Neuronal stem cell (in vitro differentiated cells): ENCODE results near the gene FIZ1.

ENCODE experiments used
- DNase-seq: peaks from one replicate; pipeline ENCODE4 v3.0.0-alpha.2; 2013; ENCODE audit warnings: low spot score
- H2AFZ ChIP-seq: one replicate; pipeline ENCODE4 v1.6.1; 2013; ENCODE audit warnings: mild to moderate bottlenecking, low read length, inconsistent platforms
- H2AK5ac ChIP-seq: 2 replicates; pipeline ENCODE4 v1.6.1; 2013; ENCODE audit warnings: low read depth, mild to moderate bottlenecking, inconsistent platforms, low read length, moderate library complexity, mixed read lengths
- H2BK120ac ChIP-seq: 2 replicates; pipeline ENCODE4 v1.6.1; 2013; ENCODE audit warnings: low read depth, mild to moderate bottlenecking, inconsistent platforms, low read length, moderate library complexity, mixed read lengths
- H2BK12ac ChIP-seq: one replicate; pipeline ENCODE4 v1.6.1; 2013; ENCODE audit warnings: low read length, inconsistent platforms
- H2BK15ac ChIP-seq: 2 replicates; pipeline ENCODE4 v1.6.1; 2013; ENCODE audit warnings: mild to moderate bottlenecking, low read length, inconsistent platforms, mixed read lengths
- H2BK5ac ChIP-seq: one replicate; pipeline ENCODE4 v1.6.1; 2013; ENCODE audit warnings: inconsistent platforms, mild to moderate bottlenecking, low read length, moderate library complexity
- H3K14ac ChIP-seq: one replicate; pipeline ENCODE4 v1.6.1; 2013; ENCODE audit warnings: low read length, inconsistent platforms
- H3K18ac ChIP-seq: 2 replicates; pipeline ENCODE4 v1.6.1; 2013; ENCODE audit warnings: low read length, inconsistent platforms
- H3K23ac ChIP-seq: 2 replicates; pipeline ENCODE4 v1.6.1; 2013; ENCODE audit warnings: low read depth, mild to moderate bottlenecking, mixed read lengths, low read length, inconsistent platforms; ENCODE audit not compliant: poor library complexity
- H3K27ac ChIP-seq: replicated peaks from 3 replicates; pipeline ENCODE4 v1.5.1; 2013; ENCODE audit warnings: low read length, inconsistent platforms
- H3K27me3 ChIP-seq, 3 experiments: 2 replicates each; pipeline ENCODE4 v1.6.1; 2013; ENCODE audit warnings: low read length in 3 of 3, mild to moderate bottlenecking in 2 of 3, inconsistent platforms in 1 of 3, low read depth in 1 of 3, mixed read lengths in 1 of 3, moderate library complexity in 1 of 3; ENCODE audit not compliant: control insufficient read depth in 3 of 3, insufficient read depth in 3 of 3
- H3K36me3 ChIP-seq, 2 donors: replicated peaks in 1 of 2; 2 replicates each; pipeline ENCODE4 v1.6.1; 2013; ENCODE audit warnings: low read length in 2 of 2; ENCODE audit not compliant: control insufficient read depth in 2 of 2, insufficient read depth in 2 of 2
- H3K4ac ChIP-seq: 2 replicates; pipeline ENCODE4 v1.6.1; 2013; ENCODE audit warnings: inconsistent platforms, mild to moderate bottlenecking, low read length, moderate library complexity
- H3K4me1 ChIP-seq, 2 donors: 1 replicate in 1 of 2; 2 replicates in 1 of 2; pipeline ENCODE4 v1.6.1; 2013; ENCODE audit warnings: low read length in 2 of 2, low read depth in 1 of 2; ENCODE audit not compliant: control insufficient read depth in 2 of 2, insufficient read depth in 1 of 2
- H3K4me2 ChIP-seq: one replicate; pipeline ENCODE4 v1.6.1; 2013; ENCODE audit warnings: mild to moderate bottlenecking, low read length, inconsistent platforms; ENCODE audit not compliant: insufficient read depth, poor library complexity, severe bottlenecking
- H3K4me3 ChIP-seq, 2 donors: 2 replicates each; pipeline ENCODE4 v1.5.1; 2013; ENCODE audit warnings: low read length in 2 of 2, mild to moderate bottlenecking in 2 of 2, inconsistent platforms in 1 of 2, moderate library complexity in 1 of 2
- H3K79me1 ChIP-seq: one replicate; pipeline ENCODE4 v1.6.1; 2013; ENCODE audit warnings: low read depth, mild to moderate bottlenecking, inconsistent platforms, low read length, moderate library complexity
- H3K9ac ChIP-seq: one replicate; pipeline ENCODE4 v1.6.1; 2013; ENCODE audit warnings: mild to moderate bottlenecking, low read depth, low read length, inconsistent platforms; ENCODE audit not compliant: poor library complexity
- H3K9me3 ChIP-seq, 2 donors: replicated peaks in 1 of 2; 2 replicates each; pipeline versions ENCODE3 to v1.6.1; 2013; ENCODE audit warnings: low read length in 2 of 2, mild to moderate bottlenecking in 2 of 2, inconsistent platforms in 1 of 2, low read depth in 1 of 2, mixed read lengths in 1 of 2, moderate library complexity in 1 of 2; ENCODE audit not compliant: control insufficient read depth in 2 of 2, insufficient read depth in 1 of 2
- H4K8ac ChIP-seq: one replicate; pipeline ENCODE4 v1.6.1; 2013; ENCODE audit warnings: low read depth, mild to moderate bottlenecking, inconsistent platforms, low read length, moderate library complexity
- H4K91ac ChIP-seq: one replicate; pipeline ENCODE4 v1.6.1; 2013; ENCODE audit warnings: low read length, low read depth, mild to moderate bottlenecking, inconsistent platforms; ENCODE audit not compliant: poor library complexity
- WGBS, 2 donors: extraction: QIAGEN DNeasy Blood & Tissue Kit; methylation state at CpG; one replicate each; pipeline ENCODE4 v1.1.7; 2013; ENCODE audit warnings: missing lambda C conversion rate in 2 of 2, mixed read lengths in 1 of 2; ENCODE audit not compliant: insufficient read length in 2 of 2, insufficient replicate concordance in 1 of 2; ENCODE audit errors: extremely low coverage in 2 of 2; 5-methylcytosine and 5-hydroxymethylcytosine counted together

Gene FIZ1

GRCh38 chr19:55619286-55619685, 20.0 kb upstream of the FIZ1 start:
- H3K14ac ChIP-seq = no peak overlapping the region
- H3K18ac ChIP-seq = no peak overlapping the region
- peaks cover 11% of the 10 kb centered on the region for H3K79me1 ChIP-seq
- H3K23ac ChIP-seq = no peak overlapping the region
- no peak overlapping the region for H3K4me3 ChIP-seq
- no peak overlapping the region for H3K9ac ChIP-seq
- peaks cover 0 to 2% of the 10 kb centered on the region in 2 donors for H3K4me1 ChIP-seq
- no peak overlapping the region for H3K4me2 ChIP-seq
- H4K91ac ChIP-seq = no peak overlapping the region
- no peak overlapping the region for H3K27ac ChIP-seq
- no peak overlapping the region for H2AFZ ChIP-seq
- no peak overlapping the region for H2BK5ac ChIP-seq
- H3K9me3 ChIP-seq = peaks cover 0 to 4% of the 10 kb centered on the region in 2 donors
- peaks cover 38 to 61% of the 10 kb centered on the region in 2 donors for H3K36me3 ChIP-seq
- H3K4ac ChIP-seq = no peak overlapping the region
- H2BK120ac ChIP-seq = no peak overlapping the region
- no peak overlapping the region for H2BK15ac ChIP-seq
- no peak overlapping the region for H4K8ac ChIP-seq
- H2AK5ac ChIP-seq = no peak overlapping the region
- no peak overlapping the region for H2BK12ac ChIP-seq
- whole genome bisulfite sequencing, 2 donors = no CpG with 5 or more reads among the region's 3 CpGs
- DNase-seq = no peak
- no peaks in the 10 kb centered on the region for H3K27me3 ChIP-seq

- H3K14ac ChIP-seq = no peak overlapping the region
- H4K8ac ChIP-seq = no peak overlapping the region
- DNase-seq = no peak
- no peak overlapping the region for H3K18ac ChIP-seq
- no peaks in the 10 kb centered on the region for H3K4me1 ChIP-seq
- H3K9me3 ChIP-seq = peaks cover 0 to 4% of the 10 kb centered on the region in 2 donors
- no peak overlapping the region for H2AK5ac ChIP-seq
- H2BK120ac ChIP-seq = no peak overlapping the region
- WGBS, 2 donors = no CpG with 5 or more reads among the region's 7 CpGs
- no peak overlapping the region for H2AFZ ChIP-seq
- H4K91ac ChIP-seq = no peak overlapping the region
- H3K79me1 ChIP-seq = peaks cover 11% of the 10 kb centered on the region
- H3K36me3 ChIP-seq = peaks cover 38 to 61% of the 10 kb centered on the region in 2 donors
- H3K27ac ChIP-seq = no peak overlapping the region
- no peak overlapping the region for H3K23ac ChIP-seq
- H3K4me2 ChIP-seq = no peak overlapping the region
- no peak overlapping the region for H3K9ac ChIP-seq
- no peak overlapping the region for H2BK15ac ChIP-seq
- no peak overlapping the region for H3K4me3 ChIP-seq
- no peaks in the 10 kb centered on the region for H3K27me3 ChIP-seq
- H3K4ac ChIP-seq = no peak overlapping the region
- no peak overlapping the region for H2BK12ac ChIP-seq
- H2BK5ac ChIP-seq = no peak overlapping the region
These were observed 19.1 kb upstream of the FIZ1 start for GRCh38 chr19:55618426-55618825.

- Histone ChIP-seq H3K18ac (no peak overlapping the region), H2BK15ac (no peak overlapping the region), H3K4me2 (no peak overlapping the region), H3K23ac (no peak overlapping the region), H3K27ac (no peak overlapping the region), H3K14ac (no peak overlapping the region), H3K79me1 (peaks cover 11% of the 10 kb centered on the region), H2AFZ (no peak overlapping the region), H4K91ac (no peak overlapping the region), H3K4ac (no peak overlapping the region), H2AK5ac (no peak overlapping the region), H3K9me3 (peaks cover 0 to 4% of the 10 kb centered on the region in 2 donors), H4K8ac (no peak overlapping the region), H2BK12ac (no peak overlapping the region), H3K4me1 (no peaks in the 10 kb centered on the region), H3K36me3 (peaks cover 38 to 67% of the 10 kb centered on the region in 2 donors), H2BK120ac (no peak overlapping the region), H3K9ac (no peak overlapping the region), H2BK5ac (no peak overlapping the region), H3K27me3 (no peaks in the 10 kb centered on the region), H3K4me3 (no peak overlapping the region)
- DNase-seq = no peak
- no CpG with 5 or more reads among the region's 8 CpGs for WGBS, 2 donors
These were observed 18.1 kb upstream of the FIZ1 start for GRCh38 chr19:55617426-55617825.

GRCh38 chr19:55616395-55616875, 17.1 kb upstream of the FIZ1 start:
- H2AFZ ChIP-seq = no peak overlapping the region

More at GRCh38 chr19:55616395-55616875, 17.1 kb upstream of the FIZ1 start:
- H2AK5ac ChIP-seq = no peak overlapping the region
- no peak overlapping the region for H3K4me3 ChIP-seq
- peak overlapping the region; percentile 39 for H3K23ac ChIP-seq
- H3K9me3 ChIP-seq = peaks cover 0 to 4% of the 10 kb centered on the region in 2 donors
- H2BK5ac ChIP-seq = no peak overlapping the region
- H2BK120ac ChIP-seq = no peak overlapping the region
- no peak overlapping the region for H4K8ac ChIP-seq
- H3K79me1 ChIP-seq = peaks cover 13% of the 10 kb centered on the region
- no peak overlapping the region for H3K27ac ChIP-seq
- H3K36me3 ChIP-seq = peaks cover 36 to 74% of the 10 kb centered on the region in 2 donors
- H3K4me1 ChIP-seq = no peaks in the 10 kb centered on the region
- DNase-seq = no peak
- H2BK15ac ChIP-seq = no peak overlapping the region
- H3K18ac ChIP-seq = no peak overlapping the region
- H3K9ac ChIP-seq = no peak overlapping the region
- H3K14ac ChIP-seq = peak overlapping the region; percentile 17
- H3K4me2 ChIP-seq = no peak overlapping the region
- no peak overlapping the region for H2BK12ac ChIP-seq
- WGBS, 2 donors = no CpG with 5 or more reads among the region's 38 CpGs
- H3K27me3 ChIP-seq = no peaks in the 10 kb centered on the region
- H3K4ac ChIP-seq = no peak overlapping the region
- no peak overlapping the region for H4K91ac ChIP-seq
